GM23248 (cell line): ENCODE results near the gene B3GNT5.

Experiments used
- EZH2 ChIP-seq: fragments of 200-600 bp; sonication (generic); IDR thresholded peaks from 2 replicates; pipeline ENCODE4 v1.6.1; 2018; ENCODE audit warnings: antibody characterized with exemption, mild to moderate bottlenecking; ENCODE audit not compliant: insufficient read depth, poor library complexity, severe bottlenecking
- EZH2phosphoT487 ChIP-seq: fragments of 200-600 bp; sonication (generic); IDR thresholded peaks from 2 replicates; pipeline ENCODE4 v1.6.1; 2018; ENCODE audit warnings: antibody characterized with exemption, moderate library complexity, mild to moderate bottlenecking, low read depth; ENCODE audit not compliant: insufficient read depth

DNA sequence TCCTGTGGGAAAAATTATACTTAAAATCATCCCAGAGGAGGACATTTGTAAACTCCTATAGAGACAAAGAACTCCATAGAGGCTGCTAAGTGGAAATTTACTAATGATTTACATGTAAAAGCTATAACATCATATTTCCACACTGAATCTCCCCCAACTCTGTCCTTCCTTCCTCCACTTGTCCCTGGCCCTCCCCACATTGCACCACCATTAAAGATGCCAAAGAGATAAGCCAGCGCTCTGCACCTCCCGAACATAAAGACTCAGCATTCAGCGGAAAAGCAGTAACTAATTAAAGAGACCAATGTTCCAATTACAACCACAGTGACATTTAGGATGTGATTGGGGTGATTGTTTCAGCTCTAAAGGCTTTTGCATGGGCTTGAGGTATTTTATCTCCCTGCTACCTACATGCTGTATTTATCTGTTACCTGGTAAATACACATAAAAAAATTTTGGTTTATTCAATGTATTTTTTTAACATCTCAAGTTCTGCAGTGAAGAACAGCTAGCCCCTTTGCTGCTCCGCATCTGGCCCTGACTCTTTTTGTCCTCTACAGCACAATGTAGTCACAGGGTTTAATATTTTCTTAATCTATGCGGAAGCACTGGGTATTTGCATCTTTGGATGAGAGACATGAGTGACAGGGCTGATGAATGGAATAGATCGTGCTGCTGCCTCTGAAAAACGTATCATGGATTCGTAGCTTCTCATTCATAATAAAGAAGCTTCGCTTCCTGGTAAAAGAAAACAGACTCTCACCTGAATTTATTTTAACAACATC, 35.3 kb upstream of the B3GNT5 start:
- TF ChIP-seq EZH2phosphoT487 (no peak), EZH2 (no peak)
